HepG2 (cell line): ENCODE data around the gene IGDCC3.

Source experiments
- EP300 ChIP-seq, 3 experiments: sonication (generic) in 1 of 3; formaldehyde crosslinking in 1 of 3; IDR thresholded peaks; 2 replicates each; pipeline versions ENCODE4 v1.5.1 to v1.6.1; 2011 to 2020; ENCODE audit warnings: low read depth in 2 of 3, low read length in 2 of 3, borderline replicate concordance in 1 of 3, improper control_type of control experiment in 1 of 3, mild to moderate bottlenecking in 1 of 3, missing genetic modification reagents in 1 of 3, moderate library complexity in 1 of 3
- FOXK2 ChIP-seq: fragments of 450-650 bp; IDR thresholded peaks from 2 replicates; pipeline ENCODE4 v1.6.1; 2016
- TF ChIP-seq, protein P1 (sequence below): sonication (generic); formaldehyde crosslinking; IDR thresholded peaks from 2 replicates; pipeline ENCODE4 v1.8.1; 2022; ENCODE audit warnings: low read depth, mild to moderate bottlenecking, missing genetic modification reagents

DNA sequence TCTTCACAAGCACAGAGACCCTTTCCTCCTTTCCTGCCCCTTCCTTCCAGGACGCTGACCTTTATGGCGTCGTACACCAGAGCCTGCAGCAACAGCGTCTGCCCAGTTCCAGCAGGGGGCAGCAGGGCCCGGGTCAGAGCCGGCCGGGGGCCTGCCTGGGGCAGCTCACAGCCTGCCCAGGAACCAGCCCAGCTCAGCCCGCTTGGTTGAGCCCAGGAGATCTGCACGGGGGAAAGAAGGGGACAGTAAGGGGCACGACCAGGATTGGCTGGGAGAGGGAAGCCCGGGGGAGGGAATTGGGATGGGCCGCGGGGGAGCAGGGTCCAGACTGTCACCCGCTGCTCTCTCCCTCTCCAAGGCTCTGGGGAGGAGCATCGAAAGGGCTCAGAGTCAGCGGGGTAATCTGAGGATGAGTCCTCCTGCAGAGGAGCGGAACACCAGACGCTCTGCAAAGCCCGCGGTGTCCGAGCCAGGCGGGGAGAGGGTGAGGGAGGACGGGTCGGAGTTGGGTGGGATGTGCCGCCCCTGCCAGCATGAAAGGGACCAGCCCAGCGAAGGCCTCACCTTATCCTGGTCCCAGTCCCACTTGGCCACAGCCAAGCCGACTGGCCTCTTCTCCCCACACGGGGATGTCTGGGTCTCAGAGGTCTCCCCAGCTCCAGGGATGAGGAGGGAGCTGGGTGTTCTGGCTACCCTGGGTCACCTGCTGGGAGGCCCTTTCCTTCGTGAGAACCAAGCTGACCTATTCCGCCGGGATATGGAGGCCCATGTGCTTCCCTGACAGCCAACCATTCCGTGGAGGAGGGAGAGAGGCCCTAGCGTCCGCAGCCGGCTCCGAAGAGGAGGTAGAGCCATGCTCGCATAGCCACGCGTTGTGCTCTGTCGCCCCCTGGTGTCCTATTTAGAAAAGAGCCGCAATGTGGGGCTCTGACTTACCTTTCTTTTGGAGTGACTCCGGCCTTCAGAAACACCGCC is 7.4 kb upstream of the IGDCC3 start:
- TF ChIP-seq, protein P1, sequence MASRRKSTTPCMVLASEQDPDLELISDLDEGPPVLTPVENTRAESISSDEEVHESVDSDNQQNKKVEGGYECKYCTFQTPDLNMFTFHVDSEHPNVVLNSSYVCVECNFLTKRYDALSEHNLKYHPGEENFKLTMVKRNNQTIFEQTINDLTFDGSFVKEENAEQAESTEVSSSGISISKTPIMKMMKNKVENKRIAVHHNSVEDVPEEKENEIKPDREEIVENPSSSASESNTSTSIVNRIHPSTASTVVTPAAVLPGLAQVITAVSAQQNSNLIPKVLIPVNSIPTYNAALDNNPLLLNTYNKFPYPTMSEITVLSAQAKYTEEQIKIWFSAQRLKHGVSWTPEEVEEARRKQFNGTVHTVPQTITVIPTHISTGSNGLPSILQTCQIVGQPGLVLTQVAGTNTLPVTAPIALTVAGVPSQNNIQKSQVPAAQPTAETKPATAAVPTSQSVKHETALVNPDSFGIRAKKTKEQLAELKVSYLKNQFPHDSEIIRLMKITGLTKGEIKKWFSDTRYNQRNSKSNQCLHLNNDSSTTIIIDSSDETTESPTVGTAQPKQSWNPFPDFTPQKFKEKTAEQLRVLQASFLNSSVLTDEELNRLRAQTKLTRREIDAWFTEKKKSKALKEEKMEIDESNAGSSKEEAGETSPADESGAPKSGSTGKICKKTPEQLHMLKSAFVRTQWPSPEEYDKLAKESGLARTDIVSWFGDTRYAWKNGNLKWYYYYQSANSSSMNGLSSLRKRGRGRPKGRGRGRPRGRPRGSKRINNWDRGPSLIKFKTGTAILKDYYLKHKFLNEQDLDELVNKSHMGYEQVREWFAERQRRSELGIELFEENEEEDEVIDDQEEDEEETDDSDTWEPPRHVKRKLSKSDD (CRISPR knock-in tag) = no peak
- TF ChIP-seq EP300 (IDR thresholded peaks at IDR 0.05; ENCODE audit: low read depth in 2 of 2, low read length in 2 of 2) (0 out of 4 replicates have a peak, but pooled peaks have one; percentile 11 to 25), EP300 (CRISPR knock-in tag; IDR thresholded peaks at IDR 0.05; ENCODE audit: borderline replicate concordance) (no peak), FOXK2 (no peak)
